ENCODE measurements around the gene ZNF593.

- TF ChIP-seq CTCF (IDR thresholded peaks at IDR 0.05) = no peak
- TF ChIP-seq POLR2A (IDR thresholded peaks at IDR 0.05) = no peak
These were observed 45.0 kb upstream of the ZNF593 start for GRCh38 chr1:26124418-26125331.
